H54 (cell line): ENCODE results near the gene GNGT2.
"Not testable (repeated sequence)": the region's sequence is repeated elsewhere in the genome, so short reads cannot be mapped to it uniquely, and the experiment has no call there.

Experiments used
- DNase-seq: peaks from one replicate; pipeline ENCODE4 v3.0.0; 2011; ENCODE audit warnings: low spot score, mixed read lengths; ENCODE audit not compliant: insufficient read length
- FAIRE-seq: peaks from 3 replicates; lab custom pipeline; 2011; peaks lifted over from hg19 to GRCh38; lab: Jason Lieb, UNC
- POLR2A ChIP-seq: IDR thresholded peaks from 2 replicates; pipeline ENCODE4 v1.6.1; 2011; ENCODE audit warnings: low read depth, mild to moderate bottlenecking, low read length

GNGT2 gene

DNA sequence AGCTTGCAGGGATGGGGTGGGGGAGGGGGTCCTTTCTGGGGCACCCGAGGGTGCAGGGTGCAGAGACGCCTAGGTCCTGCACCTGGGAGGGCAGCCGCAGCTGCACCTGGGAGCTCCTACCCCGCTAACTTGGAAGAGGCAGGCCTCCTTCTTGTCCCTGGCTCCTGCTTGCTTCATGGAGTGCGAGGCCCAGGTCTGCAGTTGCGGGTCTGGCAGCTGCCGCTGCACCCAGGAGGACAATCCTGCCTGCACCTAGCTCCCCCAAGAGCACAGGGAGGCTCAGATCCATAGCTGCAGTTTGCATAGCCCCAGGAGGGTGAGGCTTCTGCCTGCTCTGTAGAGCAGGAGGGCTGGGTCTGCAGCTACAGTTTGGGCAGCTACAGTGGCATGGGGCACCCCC is 26.6 kb downstream of the GNGT2 start:
- no peak for TF ChIP-seq POLR2A
- FAIRE-seq (no peak), DNase-seq (no peak)

DNA sequence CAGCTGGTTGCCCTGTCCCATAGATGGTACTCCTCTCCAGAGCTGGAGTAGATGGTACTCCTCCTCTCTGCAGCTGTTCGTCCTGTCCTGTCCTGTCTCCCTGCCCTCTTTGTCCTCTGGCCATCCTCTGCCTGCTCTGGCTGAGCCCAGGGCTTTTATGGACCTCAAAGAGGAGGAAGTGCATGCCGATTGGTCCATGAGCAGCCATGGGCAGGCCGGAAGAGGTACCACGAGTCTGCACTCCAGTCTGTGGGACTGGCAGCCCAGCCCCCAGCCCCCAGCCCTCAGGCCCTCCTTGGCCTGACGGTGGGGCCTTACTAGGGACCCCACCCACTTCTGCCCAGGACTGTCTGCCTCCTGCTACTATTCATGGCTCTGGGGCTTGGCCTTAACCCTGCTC is 27.0 kb downstream of the GNGT2 start:
- TF ChIP-seq POLR2A = no peak
- FAIRE-seq = no peak

DNA sequence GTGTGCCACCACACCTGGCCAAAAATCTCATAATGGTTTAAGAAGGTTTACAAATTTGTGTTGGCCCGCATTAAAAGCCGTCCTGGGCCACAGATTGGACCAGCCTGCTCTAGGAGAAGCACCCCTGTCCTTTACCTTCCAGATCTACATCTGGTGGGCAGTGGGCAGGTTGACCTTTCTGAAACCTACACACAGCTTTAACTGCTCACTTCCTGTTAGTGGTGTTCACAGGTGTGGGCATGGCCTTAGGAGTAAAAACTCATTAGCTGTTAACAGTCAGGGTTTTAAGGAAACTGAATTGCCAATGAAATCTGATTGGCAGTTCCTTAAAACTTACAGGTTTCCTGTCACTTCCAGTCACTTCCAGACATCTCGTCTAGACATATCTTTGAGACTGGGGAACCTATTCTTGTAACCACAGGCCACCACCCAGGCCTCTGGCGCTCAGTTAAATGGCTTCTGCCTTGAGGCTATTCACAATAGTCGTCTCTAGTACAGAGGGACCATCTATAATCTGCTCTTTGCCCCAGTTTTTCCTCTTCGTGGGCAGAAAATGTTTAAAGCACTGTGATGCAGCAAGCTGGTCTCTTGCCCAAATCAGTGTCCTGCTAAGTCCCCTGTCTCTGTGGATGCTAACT is 29.3 kb downstream of the GNGT2 start:
- FAIRE-seq = no peak

More for the DNA sequence above, 27.0 kb downstream of the GNGT2 start:
- no peak for DNase-seq

DNA sequence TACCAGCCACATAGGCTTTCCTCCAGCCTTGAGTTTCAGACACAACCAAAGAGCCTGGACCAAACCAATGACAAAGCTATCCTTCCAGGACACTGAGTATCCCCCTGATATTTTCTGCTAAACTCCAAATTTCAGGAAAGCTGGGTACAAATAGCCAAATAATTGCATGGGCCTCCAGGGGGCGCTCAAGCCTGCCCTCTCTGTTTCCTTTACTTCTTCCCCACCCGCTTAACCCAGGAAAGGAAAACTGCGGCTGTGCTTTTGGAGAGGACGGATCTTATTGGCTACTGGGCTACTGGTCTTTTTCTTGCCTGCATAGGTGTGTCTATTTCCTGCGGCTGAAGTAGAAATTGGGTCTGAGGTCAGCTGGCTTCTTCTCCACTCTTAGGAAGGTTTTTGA is 30.1 kb downstream of the GNGT2 start:
- TF ChIP-seq POLR2A = no peak
- FAIRE-seq (no peak), DNase-seq (peak; percentile 60)

More for the DNA sequence above, 29.3 kb downstream of the GNGT2 start:
- no peak for TF ChIP-seq POLR2A
- no peak for DNase-seq

DNA sequence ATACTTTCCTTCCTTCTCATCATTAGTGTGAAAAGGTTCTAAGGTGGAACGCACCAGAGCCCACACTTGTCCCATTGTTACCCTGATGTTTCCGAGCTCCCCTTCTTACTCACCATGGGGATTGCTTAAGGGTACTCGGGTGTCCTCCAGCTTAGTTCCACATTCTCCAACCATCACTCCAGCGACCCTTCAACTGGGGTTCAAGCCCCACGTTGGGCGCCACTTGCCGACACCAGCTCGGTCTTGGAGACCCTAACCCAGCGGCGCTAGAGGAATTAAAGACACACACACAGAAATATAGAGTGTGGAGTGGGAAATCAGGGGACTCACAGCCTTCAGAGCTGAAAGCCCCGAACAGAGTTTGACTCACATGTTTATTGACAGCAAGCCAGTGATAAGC is 34.4 kb downstream of the GNGT2 start:
- DNase-seq, FAIRE-seq: not testable (repeated sequence)

DNA sequence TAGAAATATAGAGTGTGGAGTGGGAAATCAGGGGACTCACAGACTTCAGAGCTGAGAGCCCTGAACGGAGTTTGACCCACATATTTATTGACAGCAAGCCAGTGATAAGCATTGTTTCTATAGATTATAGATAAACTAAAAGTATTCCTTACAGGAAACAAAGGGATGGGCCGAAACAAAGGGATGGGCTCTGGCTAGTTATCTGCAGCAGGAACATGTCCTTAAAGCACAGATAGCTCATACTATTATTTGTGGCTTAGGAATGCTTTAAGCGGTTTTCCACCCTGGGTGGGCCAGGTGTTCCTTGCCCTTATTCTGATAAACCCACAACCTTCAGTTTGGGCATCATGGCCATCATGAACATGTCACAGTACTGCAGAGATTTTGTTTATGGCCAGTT is 39.7 kb downstream of the GNGT2 start:
- not testable (repeated sequence) for DNase-seq, FAIRE-seq

DNA sequence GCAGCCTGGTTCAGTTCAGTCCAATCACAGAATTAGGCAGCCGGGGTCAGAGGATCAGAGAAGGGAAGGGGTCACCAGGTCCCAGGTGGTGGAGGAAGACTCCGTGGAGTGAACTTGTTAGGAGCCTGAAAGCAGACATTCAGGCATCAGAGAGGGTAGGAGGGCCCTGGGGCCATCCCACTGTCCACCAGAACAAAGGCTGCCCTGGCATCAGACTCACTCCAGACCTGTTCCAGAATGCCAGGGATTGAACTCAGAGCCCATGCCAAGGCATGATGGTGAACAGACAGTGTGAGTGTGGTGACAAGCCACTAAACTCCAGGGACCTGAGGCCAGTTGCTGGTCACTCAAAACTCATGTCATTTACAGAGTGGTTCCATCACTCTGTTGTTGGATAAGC is 40.2 kb downstream of the GNGT2 start:
- no peak for FAIRE-seq
- DNase-seq = no peak
- TF ChIP-seq POLR2A = no peak

DNA sequence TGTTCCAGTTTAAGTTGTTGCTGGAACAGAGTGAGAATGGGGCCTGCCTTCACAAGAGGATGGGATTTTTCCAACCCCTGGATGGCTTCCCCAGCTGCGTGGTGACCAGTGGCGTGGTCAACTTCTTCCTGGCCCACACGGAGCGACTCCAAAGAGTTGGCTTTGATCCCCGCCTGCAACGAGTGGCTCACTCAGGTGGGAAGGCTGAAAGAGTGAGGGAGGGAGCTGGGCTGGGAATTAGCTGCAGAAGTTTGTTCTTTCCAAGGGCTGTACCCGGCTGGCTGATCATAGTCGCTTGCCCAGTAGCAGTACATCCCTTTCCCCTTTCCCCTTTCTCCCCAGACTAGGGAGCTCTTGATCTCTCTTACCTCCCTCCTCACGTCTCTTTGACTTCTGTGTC is 41.7 kb downstream of the GNGT2 start:
- FAIRE-seq = no peak
- no peak for DNase-seq
- no peak for TF ChIP-seq POLR2A

DNA sequence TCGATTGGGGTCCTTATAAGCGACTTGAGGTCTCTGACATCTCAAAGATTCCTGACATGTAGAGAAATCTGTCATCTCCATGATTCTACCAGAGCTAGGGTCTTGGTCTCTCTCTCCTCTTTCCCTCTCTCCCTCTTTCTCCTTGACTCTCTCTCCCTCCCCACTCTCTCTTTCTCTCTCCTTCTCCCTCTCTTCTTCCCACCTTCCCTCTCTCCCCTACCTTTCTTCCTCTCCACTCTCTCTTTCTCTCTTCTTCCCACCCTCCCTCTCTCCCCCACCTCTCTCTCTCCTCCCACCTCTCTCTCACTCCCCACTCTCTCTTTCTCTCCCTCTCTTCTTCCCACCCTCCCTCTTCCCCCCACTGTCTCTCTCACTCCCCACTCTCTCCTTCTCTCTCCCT is 45.2 kb downstream of the GNGT2 start:
- no peak for DNase-seq
- FAIRE-seq = no peak
- no peak for TF ChIP-seq POLR2A

DNA sequence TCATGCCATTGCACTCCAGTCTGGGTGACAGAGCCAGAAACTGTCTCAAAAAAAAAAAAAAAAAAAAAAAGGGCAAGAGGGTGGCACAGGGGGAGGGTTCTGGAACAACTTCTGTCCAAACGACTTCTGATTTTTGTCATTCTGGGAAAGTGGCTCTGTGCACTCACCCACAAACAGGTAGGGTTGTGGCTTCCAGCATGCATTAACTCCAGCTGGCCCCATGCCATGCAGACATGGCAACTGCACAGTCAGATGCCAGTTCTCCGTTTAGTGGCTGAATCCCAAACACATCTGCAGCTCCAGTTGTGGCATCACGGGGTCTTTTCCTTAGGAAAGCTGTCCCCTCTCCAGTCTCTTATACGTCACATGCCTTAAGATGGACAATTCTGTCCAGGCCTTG is 47.5 kb downstream of the GNGT2 start:
- no peak for DNase-seq
- no peak for FAIRE-seq
- no peak for TF ChIP-seq POLR2A

DNA sequence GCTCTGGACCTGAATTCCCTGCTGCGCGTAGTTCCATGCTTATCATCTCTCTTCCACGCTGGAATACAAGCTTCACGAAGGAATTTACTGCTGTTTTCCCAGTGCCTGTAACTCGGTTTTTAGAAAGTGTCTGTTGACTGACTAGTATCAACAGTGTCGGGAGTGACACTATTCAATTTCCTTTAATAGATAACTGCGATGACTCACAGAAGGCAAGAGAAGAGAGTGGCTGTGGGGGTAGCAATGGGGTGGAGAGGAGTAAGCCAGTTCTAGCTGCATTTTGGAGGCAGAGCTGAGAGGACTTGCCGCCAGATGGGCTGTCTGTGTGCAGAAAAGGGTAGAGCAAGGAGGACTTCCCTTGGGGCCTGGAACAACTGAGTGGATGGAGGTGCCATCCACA is 52.6 kb downstream of the GNGT2 start:
- no peak for TF ChIP-seq POLR2A
- DNase-seq = no peak
- FAIRE-seq = no peak

DNA sequence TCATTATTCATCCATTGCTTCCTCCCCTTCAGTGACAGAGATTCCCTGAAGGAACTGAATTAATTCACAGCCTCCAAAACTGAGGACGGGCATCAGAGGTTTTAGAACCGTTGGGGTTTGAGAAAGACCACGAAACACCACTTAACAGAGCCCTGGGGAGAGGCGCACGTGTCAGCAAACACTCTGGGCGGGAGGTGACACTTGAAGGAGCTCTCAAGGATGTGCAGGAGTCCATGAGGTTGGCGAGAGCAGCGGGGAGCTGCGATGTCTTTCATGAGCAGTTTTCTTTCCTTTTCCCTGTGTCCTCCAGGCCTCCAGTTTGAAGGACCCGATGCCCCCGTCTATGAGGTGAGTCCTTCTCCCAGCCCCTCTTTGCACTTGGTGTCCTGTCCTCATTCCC is 54.1 kb downstream of the GNGT2 start:
- FAIRE-seq (no peak), DNase-seq (no peak)
- TF ChIP-seq POLR2A = no peak
